ENCODE results near the gene MUTYH.
"Not testable (repeated sequence)": the region's sequence is repeated elsewhere in the genome, so short reads cannot be mapped to it uniquely, and the experiment has no call there.

MUTYH gene

GRCh38 chr1:45339789-45340558, at the start of gene MUTYH, which contains the start of gene TOE1:
MUTYH (minus strand) TSS chr1:45340440; CDS start chr1:45334505, 5,935 bp downstream.
TOE1 (plus strand) TSS chr1:45340170; CDS start chr1:45340253, 83 bp downstream.
- peak; percentile 88 for DNase-seq

- DNase-seq: no peak
These were observed 46.0 kb upstream of the MUTYH start for GRCh38 chr1:45386219-45386618.

GRCh38 chr1:45385302-45385701, 45.1 kb upstream of the MUTYH start:
- DNase-seq: no peak

GRCh38 chr1:45384213-45384612, 44.0 kb upstream of the MUTYH start:
- not testable (repeated sequence) for DNase-seq

- no peak for DNase-seq
These were observed 43.0 kb upstream of the MUTYH start for GRCh38 chr1:45383191-45383590.

GRCh38 chr1:45381243-45381642, 41.0 kb upstream of the MUTYH start:
- DNase-seq: no peak

- DNase-seq: no peak
These were observed 40.5 kb upstream of the MUTYH start for GRCh38 chr1:45380730-45381129.

- DNase-seq: no peak
These were observed 39.9 kb upstream of the MUTYH start for GRCh38 chr1:45380125-45380524.

GRCh38 chr1:45379524-45379923, 39.3 kb upstream of the MUTYH start:
- DNase-seq: no peak

GRCh38 chr1:45378184-45378583, 37.9 kb upstream of the MUTYH start:
- no peak for DNase-seq

- DNase-seq: no peak
These were observed 35.2 kb upstream of the MUTYH start for GRCh38 chr1:45375104-45376090.

- no peak for DNase-seq
These were observed 33.3 kb upstream of the MUTYH start for GRCh38 chr1:45373573-45373972.

GRCh38 chr1:45370575-45370974, 30.3 kb upstream of the MUTYH start:
- DNase-seq: no peak

- no peak for DNase-seq
These were observed 24.8 kb upstream of the MUTYH start for GRCh38 chr1:45365051-45365450.

GRCh38 chr1:45364294-45364693, 24.1 kb upstream of the MUTYH start:
- DNase-seq: no peak

GRCh38 chr1:45360981-45361380, 20.7 kb upstream of the MUTYH start:
- DNase-seq: not testable (repeated sequence)

- DNase-seq: peak; percentile 23
These were observed 19.8 kb upstream of the MUTYH start for GRCh38 chr1:45359882-45360513.

GRCh38 chr1:45356186-45356585, 15.9 kb upstream of the MUTYH start:
- DNase-seq: no peak

- no peak for DNase-seq
These were observed 15.4 kb upstream of the MUTYH start for GRCh38 chr1:45355683-45356082.

- DNase-seq: no peak
These were observed 14.6 kb upstream of the MUTYH start for GRCh38 chr1:45354838-45355237.

- no peak for DNase-seq
These were observed 13.4 kb upstream of the MUTYH start for GRCh38 chr1:45353685-45354084.

- no peak for DNase-seq
These were observed 11.3 kb upstream of the MUTYH start for GRCh38 chr1:45351508-45351907.

All from activated effector memory CD4-positive, alpha-beta T cell treated with Interleukin-2 at 50 U/mL for 16 hours (primary cell).